Dendritic cell treated with granulocyte-macrophage colony-stimulating factor and Interleukin-4, amounts not matched to agents 40 ng/mL and 50 ng/mL, for 4 days (primary cell): Measurements from ENCODE around the gene UXS1.

Source experiments
- H3K27ac Mint-ChIP-seq: one replicate; pipeline ENCODE4 v1.8.0; 2022; ENCODE audit warnings: mild to moderate bottlenecking, mixed read lengths
- H3K27me3 Mint-ChIP-seq: one replicate; pipeline ENCODE4 v1.8.0; 2022; ENCODE audit warnings: mild to moderate bottlenecking, mixed read lengths
- H3K36me3 Mint-ChIP-seq: one replicate; pipeline ENCODE4 v1.8.0; 2022; ENCODE audit warnings: low read depth, mixed read lengths
- H3K4me1 Mint-ChIP-seq: one replicate; pipeline ENCODE4 v1.8.0; 2022; ENCODE audit warnings: low read depth, mixed read lengths
- H3K4me3 Mint-ChIP-seq: one replicate; pipeline ENCODE4 v1.8.0; 2022; ENCODE audit warnings: mild to moderate bottlenecking, moderate library complexity, mixed read lengths
- H3K9me3 Mint-ChIP-seq: one replicate; pipeline ENCODE4 v1.8.0; 2022; ENCODE audit warnings: mixed read lengths
- intact Hi-C: fragments of 100-400 bp; cut with micrococcal nuclease; formaldehyde crosslinking; loops from one replicate; pipeline ENCODE4 v1.15.0; 2022

UXS1 gene

GRCh38 chr2:106053116-106053515 lies 141.0 kb downstream of the UXS1 start:
- intact Hi-C loops: no loop called here
- Mint-ChIP-seq H3K9me3 (no peaks in the 10 kb centered on the region), H3K4me1 (no peaks in the 10 kb centered on the region), H3K27ac (no peak overlapping the region), H3K27me3 (no peaks in the 10 kb centered on the region), H3K36me3 (no peaks in the 10 kb centered on the region), H3K4me3 (no peak overlapping the region)

- Mint-ChIP-seq H3K4me3 (no peak overlapping the region), H3K36me3 (no peaks in the 10 kb centered on the region), H3K27ac (no peak overlapping the region), H3K4me1 (no peaks in the 10 kb centered on the region), H3K27me3 (no peaks in the 10 kb centered on the region), H3K9me3 (no peaks in the 10 kb centered on the region)
- intact Hi-C loops: no loop called here
Measured at GRCh38 chr2:106044859-106045258, 149.2 kb downstream of the UXS1 start.

GRCh38 chr2:106044021-106044420 lies 150.1 kb downstream of the UXS1 start:
- intact Hi-C loops: no loop called here
- no peaks in the 10 kb centered on the region for H3K4me1 Mint-ChIP-seq
- H3K36me3 Mint-ChIP-seq: no peaks in the 10 kb centered on the region
- H3K27me3 Mint-ChIP-seq: no peaks in the 10 kb centered on the region
- no peaks in the 10 kb centered on the region for H3K9me3 Mint-ChIP-seq
- no peak overlapping the region for H3K4me3 Mint-ChIP-seq
- no peak overlapping the region for H3K27ac Mint-ChIP-seq
